ENCODE data around the gene SLC18A2.

DNA sequence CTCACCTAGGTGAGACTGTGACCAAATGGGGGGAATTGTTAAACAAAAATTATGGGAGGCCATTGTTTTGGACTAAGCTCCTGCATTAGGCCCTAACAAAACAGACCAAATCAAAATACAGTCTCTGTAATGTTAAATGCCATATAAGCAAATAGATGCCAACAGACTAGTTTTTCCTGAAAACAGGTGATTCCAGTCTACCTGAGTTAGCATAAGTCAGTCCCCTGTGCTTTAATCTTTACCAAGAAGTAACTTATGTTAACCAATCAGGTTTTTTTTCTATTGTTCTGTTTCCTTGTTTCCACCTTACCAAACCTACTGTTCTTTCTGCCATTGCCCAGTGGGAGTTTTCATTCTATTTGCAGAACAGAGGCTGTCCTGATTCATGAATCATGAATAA lies 86.3 kb downstream of the SLC18A2 start:
- TF ChIP-seq, protein P1, sequence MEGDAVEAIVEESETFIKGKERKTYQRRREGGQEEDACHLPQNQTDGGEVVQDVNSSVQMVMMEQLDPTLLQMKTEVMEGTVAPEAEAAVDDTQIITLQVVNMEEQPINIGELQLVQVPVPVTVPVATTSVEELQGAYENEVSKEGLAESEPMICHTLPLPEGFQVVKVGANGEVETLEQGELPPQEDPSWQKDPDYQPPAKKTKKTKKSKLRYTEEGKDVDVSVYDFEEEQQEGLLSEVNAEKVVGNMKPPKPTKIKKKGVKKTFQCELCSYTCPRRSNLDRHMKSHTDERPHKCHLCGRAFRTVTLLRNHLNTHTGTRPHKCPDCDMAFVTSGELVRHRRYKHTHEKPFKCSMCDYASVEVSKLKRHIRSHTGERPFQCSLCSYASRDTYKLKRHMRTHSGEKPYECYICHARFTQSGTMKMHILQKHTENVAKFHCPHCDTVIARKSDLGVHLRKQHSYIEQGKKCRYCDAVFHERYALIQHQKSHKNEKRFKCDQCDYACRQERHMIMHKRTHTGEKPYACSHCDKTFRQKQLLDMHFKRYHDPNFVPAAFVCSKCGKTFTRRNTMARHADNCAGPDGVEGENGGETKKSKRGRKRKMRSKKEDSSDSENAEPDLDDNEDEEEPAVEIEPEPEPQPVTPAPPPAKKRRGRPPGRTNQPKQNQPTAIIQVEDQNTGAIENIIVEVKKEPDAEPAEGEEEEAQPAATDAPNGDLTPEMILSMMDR (IDR thresholded peaks at IDR 0.05 in 8 of 11, conservative IDR thresholded peaks at IDR 0.05 in 3 of 11): no peak
- TF ChIP-seq POLR2AphosphoS5 (IDR thresholded peaks at IDR 0.05) (no peak), POLR2A (IDR thresholded peaks at IDR 0.05) (no peak)
